ENCODE results near the gene SEMA4B.
A peak's percentile ranks its signal among the peaks of the same experiment; 100 is the strongest.

The SEMA4B gene

DNA sequence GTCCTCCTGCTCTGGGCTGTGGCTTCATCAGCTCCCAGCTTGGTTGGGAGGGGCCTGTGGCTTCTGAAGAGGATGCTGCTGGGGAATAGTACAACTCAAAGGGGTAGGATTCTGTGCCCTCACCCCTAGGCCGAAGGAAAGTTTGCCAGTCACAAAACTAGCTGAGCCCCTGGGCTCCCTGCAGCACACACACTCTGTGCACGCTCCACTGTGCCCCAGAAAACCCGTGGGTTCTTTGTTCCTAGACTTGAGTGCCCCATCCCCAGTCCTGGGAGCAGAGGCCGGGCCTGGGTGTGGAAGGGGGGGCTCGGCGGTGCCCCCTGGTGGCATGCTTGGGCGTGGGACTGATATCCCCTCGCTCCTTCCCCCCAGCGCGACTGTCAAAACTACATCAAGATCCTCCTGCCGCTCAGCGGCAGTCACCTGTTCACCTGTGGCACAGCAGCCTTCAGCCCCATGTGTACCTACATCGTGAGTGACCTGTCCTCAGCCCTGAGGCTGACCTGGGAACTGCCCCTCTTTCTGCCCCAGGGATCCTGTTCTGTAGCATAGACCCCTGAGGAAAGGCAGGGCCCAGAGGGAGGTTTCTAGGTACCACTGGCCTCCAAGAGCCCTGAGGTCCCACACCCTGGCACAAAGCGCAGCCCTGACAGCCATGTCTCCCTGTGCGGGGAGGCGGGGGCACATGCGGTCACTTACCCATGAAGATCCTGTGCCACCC lies 18.5 kb downstream of the SEMA4B start:
- no peaks in the 10 kb centered on the region for H3F3A ChIP-seq (ENCODE audit: insufficient read depth)
- H3K79me2 ChIP-seq (ENCODE audit: insufficient read depth, low read length) = no peaks in the 10 kb centered on the region
- H4K20me1 ChIP-seq (ENCODE audit: low read depth, low read length) = no peaks in the 10 kb centered on the region
- no peaks in the 10 kb centered on the region for H3K27me3 ChIP-seq (ENCODE audit: low read length)
- H3K36me3 ChIP-seq (ENCODE audit: low read length) = no peaks in the 10 kb centered on the region
- no peak overlapping the region for H2AFZ ChIP-seq (ENCODE audit: low read depth, low read length, severe bottlenecking)
- H3K9me2 ChIP-seq (replicated peaks; ENCODE audit: insufficient read depth, low read length) = no peaks in the 10 kb centered on the region
- H3K9me3 ChIP-seq (ENCODE audit: insufficient read depth, low read length) = no peaks in the 10 kb centered on the region
- TF ChIP-seq EZH2phosphoT487 (conservative IDR thresholded peaks at IDR 0.05; ENCODE audit: low read length) = no peak
- TF ChIP-seq, protein P1, sequence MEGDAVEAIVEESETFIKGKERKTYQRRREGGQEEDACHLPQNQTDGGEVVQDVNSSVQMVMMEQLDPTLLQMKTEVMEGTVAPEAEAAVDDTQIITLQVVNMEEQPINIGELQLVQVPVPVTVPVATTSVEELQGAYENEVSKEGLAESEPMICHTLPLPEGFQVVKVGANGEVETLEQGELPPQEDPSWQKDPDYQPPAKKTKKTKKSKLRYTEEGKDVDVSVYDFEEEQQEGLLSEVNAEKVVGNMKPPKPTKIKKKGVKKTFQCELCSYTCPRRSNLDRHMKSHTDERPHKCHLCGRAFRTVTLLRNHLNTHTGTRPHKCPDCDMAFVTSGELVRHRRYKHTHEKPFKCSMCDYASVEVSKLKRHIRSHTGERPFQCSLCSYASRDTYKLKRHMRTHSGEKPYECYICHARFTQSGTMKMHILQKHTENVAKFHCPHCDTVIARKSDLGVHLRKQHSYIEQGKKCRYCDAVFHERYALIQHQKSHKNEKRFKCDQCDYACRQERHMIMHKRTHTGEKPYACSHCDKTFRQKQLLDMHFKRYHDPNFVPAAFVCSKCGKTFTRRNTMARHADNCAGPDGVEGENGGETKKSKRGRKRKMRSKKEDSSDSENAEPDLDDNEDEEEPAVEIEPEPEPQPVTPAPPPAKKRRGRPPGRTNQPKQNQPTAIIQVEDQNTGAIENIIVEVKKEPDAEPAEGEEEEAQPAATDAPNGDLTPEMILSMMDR (IDR thresholded peaks at IDR 0.05; ENCODE audit: insufficient read depth, low read length, poor library complexity, severe bottlenecking) = peak; percentile 58
- no peak overlapping the region for H3K27ac ChIP-seq (ENCODE audit: low read depth, low read length)
- no peak overlapping the region for H3K9ac ChIP-seq (ENCODE audit: low read length)
- H3K4me2 ChIP-seq (ENCODE audit: low read depth, low read length, poor library complexity, severe bottlenecking) = no peak overlapping the region
- no peak overlapping the region for H3K4me3 ChIP-seq (ENCODE audit: insufficient read depth, low read length, poor library complexity, severe bottlenecking)

DNA sequence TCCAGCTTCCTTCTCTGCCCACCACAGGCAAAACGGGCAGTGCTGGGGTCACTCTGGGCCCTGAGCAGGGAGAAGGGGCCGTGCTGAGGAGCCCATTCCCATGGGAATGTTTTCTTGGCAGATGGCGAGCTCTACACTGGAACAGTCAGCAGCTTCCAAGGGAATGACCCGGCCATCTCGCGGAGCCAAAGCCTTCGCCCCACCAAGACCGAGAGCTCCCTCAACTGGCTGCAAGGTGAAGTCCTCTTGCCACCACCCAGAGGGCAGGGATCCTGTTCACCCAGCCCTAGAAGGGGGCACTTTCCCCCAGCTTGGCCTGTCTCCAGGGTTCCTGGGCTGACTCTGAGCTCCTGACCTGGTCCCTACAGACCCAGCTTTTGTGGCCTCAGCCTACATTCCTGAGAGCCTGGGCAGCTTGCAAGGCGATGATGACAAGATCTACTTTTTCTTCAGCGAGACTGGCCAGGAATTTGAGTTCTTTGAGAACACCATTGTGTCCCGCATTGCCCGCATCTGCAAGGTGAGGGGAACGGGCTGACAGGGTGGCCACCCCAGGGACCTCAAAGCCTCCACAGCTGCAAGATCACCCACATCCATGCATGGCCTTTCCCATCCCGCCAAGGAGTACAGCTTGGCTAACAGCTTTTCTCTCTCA lies 20.2 kb downstream of the SEMA4B start:
- Histone ChIP-seq H3K9me2 (replicated peaks; ENCODE audit: insufficient read depth, low read length) (no peaks in the 10 kb centered on the region), H3K79me2 (ENCODE audit: insufficient read depth, low read length) (no peaks in the 10 kb centered on the region), H3K27ac (ENCODE audit: low read depth, low read length) (no peak overlapping the region), H3K9ac (ENCODE audit: low read length) (no peak overlapping the region), H2AFZ (ENCODE audit: low read depth, low read length, severe bottlenecking) (no peak overlapping the region), H4K20me1 (ENCODE audit: low read depth, low read length) (no peaks in the 10 kb centered on the region), H3K36me3 (ENCODE audit: low read length) (no peaks in the 10 kb centered on the region), H3K9me3 (ENCODE audit: insufficient read depth, low read length) (no peaks in the 10 kb centered on the region), H3F3A (ENCODE audit: insufficient read depth) (no peaks in the 10 kb centered on the region), H3K4me3 (ENCODE audit: insufficient read depth, low read length, poor library complexity, severe bottlenecking) (no peak overlapping the region), H3K4me2 (ENCODE audit: low read depth, low read length, poor library complexity, severe bottlenecking) (no peak overlapping the region), H3K27me3 (ENCODE audit: low read length) (no peaks in the 10 kb centered on the region)
- no peak for TF ChIP-seq EZH2phosphoT487 (conservative IDR thresholded peaks at IDR 0.05; ENCODE audit: low read length)
- TF ChIP-seq, protein P1 (IDR thresholded peaks at IDR 0.05; ENCODE audit: insufficient read depth, low read length, poor library complexity, severe bottlenecking) = peak; percentile 41

DNA sequence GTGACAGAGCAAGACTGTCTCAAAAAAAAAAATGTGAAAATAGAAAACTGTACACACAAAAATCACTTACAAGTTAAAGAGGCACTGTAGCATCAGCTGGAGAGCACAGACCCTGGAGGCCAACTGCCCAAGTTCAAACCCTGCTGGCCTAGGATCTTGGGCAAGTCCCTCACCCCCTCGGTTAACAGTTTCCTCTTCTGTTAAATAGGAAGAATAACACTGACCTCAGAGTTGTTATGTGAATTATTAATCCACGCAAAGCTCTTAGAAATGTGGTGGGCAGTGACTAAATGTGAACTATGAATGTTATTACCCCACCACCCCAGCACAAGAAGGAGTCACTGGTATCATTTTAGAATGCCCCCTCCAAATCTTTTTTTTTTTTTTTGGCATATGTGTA lies 21.4 kb downstream of the SEMA4B start:
- Histone ChIP-seq H3K36me3 (ENCODE audit: low read length) (no peaks in the 10 kb centered on the region), H4K20me1 (ENCODE audit: low read depth, low read length) (no peaks in the 10 kb centered on the region), H3K4me2 (ENCODE audit: low read depth, low read length, poor library complexity, severe bottlenecking) (no peak overlapping the region)

More for the DNA sequence above, 21.4 kb downstream of the SEMA4B start:
- H3F3A ChIP-seq (ENCODE audit: insufficient read depth) = no peaks in the 10 kb centered on the region
- no peak for TF ChIP-seq EZH2phosphoT487 (conservative IDR thresholded peaks at IDR 0.05; ENCODE audit: low read length)
- TF ChIP-seq, protein P1 (IDR thresholded peaks at IDR 0.05; ENCODE audit: insufficient read depth, low read length, poor library complexity, severe bottlenecking) = no peak
- no peaks in the 10 kb centered on the region for H3K9me2 ChIP-seq (replicated peaks; ENCODE audit: insufficient read depth, low read length)
- H2AFZ ChIP-seq (ENCODE audit: low read depth, low read length, severe bottlenecking) = no peak overlapping the region
- H3K4me3 ChIP-seq (ENCODE audit: insufficient read depth, low read length, poor library complexity, severe bottlenecking) = no peak overlapping the region
- no peaks in the 10 kb centered on the region for H3K79me2 ChIP-seq (ENCODE audit: insufficient read depth, low read length)
- no peaks in the 10 kb centered on the region for H3K9me3 ChIP-seq (ENCODE audit: insufficient read depth, low read length)
- no peak overlapping the region for H3K27ac ChIP-seq (ENCODE audit: low read depth, low read length)
- no peak overlapping the region for H3K9ac ChIP-seq (ENCODE audit: low read length)
- H3K27me3 ChIP-seq (ENCODE audit: low read length) = no peaks in the 10 kb centered on the region
